H54 (cell line): Measurements from ENCODE around the gene IVL.

ENCODE experiments used
- DNase-seq: peaks from one replicate; pipeline ENCODE4 v3.0.0; 2011; ENCODE audit warnings: low spot score, mixed read lengths; ENCODE audit not compliant: insufficient read length
- FAIRE-seq: peaks from 3 replicates; lab custom pipeline; 2011; peaks lifted over from hg19 to GRCh38; lab: Jason Lieb, UNC
- POLR2A ChIP-seq: IDR thresholded peaks from 2 replicates; pipeline ENCODE4 v1.6.1; 2011; ENCODE audit warnings: low read depth, mild to moderate bottlenecking, low read length

Gene IVL

DNA sequence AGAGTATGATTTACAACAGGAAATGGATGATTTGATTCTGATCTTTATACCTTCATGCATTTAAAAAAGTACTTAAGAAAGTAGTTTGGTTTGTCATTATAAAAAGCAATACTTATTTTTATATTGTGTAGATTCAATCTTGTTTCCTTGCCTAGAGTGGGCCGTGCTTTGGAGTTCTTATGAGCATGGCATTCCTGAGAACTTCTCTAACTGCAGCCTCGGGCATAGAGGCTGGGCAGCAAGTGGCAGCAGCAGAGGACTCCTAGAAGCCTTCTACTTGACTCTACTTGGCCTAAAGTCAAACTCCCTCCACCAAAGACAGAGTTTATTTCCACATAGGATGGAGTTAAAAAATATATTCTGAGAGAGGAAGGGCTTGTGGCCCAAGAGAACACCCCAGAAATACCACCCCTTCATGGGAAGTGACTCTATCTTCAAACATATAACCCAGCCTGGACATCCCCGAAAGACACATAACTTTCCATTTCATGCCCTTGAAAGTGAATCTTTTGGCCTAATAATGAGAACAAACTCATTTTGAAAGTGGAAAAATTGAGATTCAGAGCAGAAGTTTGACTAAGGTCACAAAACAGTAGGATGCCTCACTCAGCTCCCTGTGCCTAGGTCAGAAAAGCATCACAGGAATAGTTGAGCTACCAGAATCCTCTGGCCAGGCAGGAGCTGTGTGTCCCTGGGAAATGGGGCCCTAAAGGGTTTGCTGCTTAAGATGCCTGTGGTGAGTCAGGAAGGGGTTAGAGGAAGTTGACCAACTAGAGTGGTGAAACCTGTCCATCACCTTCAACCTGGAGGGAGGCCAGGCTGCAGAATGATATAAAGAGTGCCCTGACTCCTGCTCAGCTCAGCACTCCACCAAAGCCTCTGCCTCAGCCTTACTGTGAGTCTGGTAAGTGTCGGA lies at the start of gene IVL:
Gene IVL, plus strand, starts transcription at position 861 of the 916 bp plus-strand sequence. CDS start 1,252 bp downstream, outside the sequence.
- no peak for FAIRE-seq

GRCh38 chr1:152859696-152860095 lies 48.6 kb upstream of the IVL start, which contains the start of gene LCE7A:
Gene LCE7A (plus strand): TSS chr1:152859996. CDS start chr1:152860698, 702 bp downstream.
- no peak for TF ChIP-seq POLR2A
- FAIRE-seq (no peak), DNase-seq (no peak)

More for the DNA sequence above, at the start of gene IVL:
- DNase-seq: no peak
- TF ChIP-seq POLR2A: no peak

GRCh38 chr1:152860129-152860528 lies 48.2 kb upstream of the IVL start:
- no peak for TF ChIP-seq POLR2A
- FAIRE-seq: no peak
- DNase-seq: no peak

DNA sequence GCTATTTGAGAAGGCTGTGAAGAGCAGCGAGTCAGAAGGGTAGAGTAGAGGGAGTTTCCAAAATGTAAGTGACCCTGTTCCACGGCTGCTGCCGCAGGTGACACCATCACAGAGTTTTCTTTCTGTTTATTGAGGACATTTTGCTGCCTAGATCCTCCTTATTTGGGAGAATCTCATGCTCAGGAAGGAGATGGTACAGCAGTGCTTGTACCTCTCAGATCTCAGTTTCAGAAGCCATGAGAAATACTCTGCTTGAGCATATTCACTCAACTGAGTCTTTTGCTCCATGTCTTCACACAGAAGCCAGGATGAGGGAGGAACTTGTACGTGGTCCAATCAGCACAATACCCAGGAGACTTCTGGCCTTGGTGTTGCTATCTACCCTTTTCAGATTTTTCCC lies 47.0 kb upstream of the IVL start:
- FAIRE-seq (no peak), DNase-seq (no peak)
- no peak for TF ChIP-seq POLR2A

DNA sequence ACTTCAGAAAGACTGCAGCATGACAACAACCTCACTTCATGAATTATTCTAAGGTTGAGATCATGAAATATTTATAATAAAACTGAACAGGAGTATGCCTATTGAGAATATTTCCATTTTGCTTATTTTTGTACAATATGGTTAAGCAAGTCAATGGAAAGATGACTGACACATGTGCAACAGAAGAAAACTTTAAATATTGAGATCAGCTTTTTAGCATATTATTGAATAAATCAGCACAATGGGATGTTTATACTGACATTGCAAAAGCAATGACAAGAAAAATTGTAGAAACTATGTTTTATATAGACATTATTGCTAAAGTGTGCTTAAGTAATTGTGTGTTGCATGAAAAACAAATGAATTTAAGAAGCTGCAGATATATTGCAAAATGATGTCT lies 43.9 kb upstream of the IVL start:
- DNase-seq (no peak), FAIRE-seq (no peak)
- TF ChIP-seq POLR2A: no peak

DNA sequence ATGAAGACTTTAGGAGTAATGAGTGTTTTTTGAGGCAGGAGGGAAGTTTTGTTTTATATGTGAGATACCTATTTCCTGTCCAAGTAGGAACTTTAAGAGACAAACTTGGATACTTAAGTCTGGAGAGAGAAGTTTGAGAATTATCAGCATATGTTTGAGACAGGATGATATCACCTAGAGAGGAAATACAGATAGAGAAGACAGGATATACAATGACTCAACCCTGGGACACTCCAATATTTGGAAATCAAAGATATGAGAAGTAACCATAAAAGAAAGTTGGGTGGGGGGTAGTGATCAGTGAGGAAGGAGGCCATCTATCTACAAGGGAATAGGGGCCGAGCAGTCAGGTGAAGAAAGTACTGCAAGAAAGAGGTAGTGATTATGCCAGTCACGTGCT lies 42.0 kb upstream of the IVL start:
- FAIRE-seq: no peak
- no peak for TF ChIP-seq POLR2A
- DNase-seq: no peak

DNA sequence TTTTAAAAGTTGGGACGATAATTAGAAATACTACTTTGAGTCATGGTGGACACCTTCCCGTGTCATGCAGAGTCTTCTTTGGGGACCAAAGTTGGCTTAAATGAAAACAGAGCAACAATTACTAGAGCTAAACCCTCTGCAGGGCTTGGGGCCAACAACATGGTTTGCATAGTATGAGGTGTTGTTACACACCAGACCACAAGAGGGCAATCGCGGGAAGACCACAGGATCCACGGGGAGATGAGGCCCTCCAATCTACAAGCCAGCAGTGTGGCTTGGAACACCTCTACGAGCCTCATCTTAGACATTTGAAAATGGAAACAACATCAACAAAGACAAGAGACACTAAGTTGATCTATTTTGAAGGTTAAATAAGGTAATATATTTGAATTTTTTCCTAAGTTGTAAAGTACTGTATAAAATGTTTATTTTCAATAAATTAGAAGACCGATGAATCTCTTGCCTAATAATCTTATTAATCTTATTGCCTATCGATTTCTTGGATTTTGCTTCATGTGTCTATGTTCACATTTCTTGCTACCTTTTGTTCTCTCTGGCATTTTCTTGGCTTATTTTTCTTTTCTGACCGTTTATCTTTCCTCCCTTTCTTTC lies 38.4 kb upstream of the IVL start:
- FAIRE-seq: peak; percentile 33
- TF ChIP-seq POLR2A: no peak
- peak; percentile 57 for DNase-seq

DNA sequence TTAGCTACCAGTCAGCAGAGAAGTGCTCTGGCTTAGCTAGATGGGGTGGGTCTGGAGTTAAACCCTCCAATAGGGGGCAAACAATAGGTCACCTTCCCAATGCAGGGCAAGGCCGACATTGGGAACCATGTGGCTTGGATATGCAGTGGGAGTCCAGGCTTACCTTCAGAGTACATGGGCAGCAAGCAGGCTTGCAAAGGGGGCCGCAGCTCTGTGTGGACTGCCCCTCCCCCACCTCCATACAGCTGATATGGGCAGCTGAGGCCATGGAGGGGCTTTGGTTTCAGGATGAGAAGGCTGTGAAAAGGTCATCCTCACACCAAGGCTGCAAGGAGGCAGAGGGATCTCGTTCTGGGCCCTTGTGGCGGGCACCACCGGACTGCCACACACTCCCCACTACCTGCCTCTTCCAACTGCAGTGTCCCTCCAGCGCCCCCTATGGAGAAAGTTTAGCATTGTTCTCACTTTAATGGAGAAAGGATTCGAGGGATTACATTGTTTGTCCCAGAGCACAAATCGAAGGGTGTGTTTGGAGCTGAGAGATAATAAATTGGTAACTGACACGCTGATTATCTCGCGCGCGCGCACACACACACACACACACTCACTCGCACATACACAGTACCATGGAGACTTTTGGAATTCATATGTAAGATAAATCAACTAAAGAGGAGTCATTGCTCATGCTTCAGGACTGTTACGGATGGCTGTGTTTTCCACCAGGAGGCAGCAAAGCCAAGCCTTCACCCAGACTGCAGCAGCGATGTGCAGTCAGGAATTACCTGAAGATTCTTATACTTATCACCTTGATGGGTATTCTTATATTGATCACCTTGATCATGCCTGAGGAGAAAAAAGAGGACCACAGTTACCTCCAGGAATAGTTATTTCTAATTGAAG lies 37.3 kb upstream of the IVL start:
- no peak for FAIRE-seq
- peak; percentile 14 for DNase-seq
- TF ChIP-seq POLR2A: no peak

DNA sequence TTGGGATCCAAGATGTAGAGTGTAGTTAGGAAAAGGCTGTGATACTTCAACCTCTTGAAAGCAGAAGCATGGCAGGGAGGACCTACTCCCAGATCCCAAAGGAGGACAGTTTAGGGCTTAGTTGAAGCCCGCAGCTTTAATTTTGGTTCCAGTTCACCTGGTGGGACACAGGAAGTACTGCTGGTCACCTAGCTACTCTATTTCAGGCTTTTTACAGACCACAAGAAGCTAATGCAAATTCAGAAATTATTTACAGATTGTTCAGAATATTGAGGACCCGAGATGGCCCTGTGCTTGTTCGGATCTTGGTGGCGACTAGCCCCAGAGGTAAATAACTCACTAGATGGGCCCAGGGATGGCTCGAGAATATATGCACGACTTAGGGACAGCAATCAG lies 36.6 kb upstream of the IVL start:
- no peak for DNase-seq
- TF ChIP-seq POLR2A: no peak

GRCh38 chr1:152873495-152873894 lies 34.9 kb upstream of the IVL start:
- DNase-seq: no peak
- no peak for TF ChIP-seq POLR2A
- no peak for FAIRE-seq

More for the DNA sequence above, 36.6 kb upstream of the IVL start:
- FAIRE-seq: no peak

- FAIRE-seq (no peak), DNase-seq (no peak)
- no peak for TF ChIP-seq POLR2A
These were observed 31.5 kb upstream of the IVL start for GRCh38 chr1:152876827-152877226.

GRCh38 chr1:152878042-152878441 lies 30.3 kb upstream of the IVL start, which contains the start of gene SMCP:
Gene SMCP (plus strand): TSS chr1:152878322. CDS start chr1:152884423, 6,101 bp downstream.
- FAIRE-seq (no peak), DNase-seq (no peak)
- TF ChIP-seq POLR2A: no peak

- DNase-seq (no peak), FAIRE-seq (no peak)
- TF ChIP-seq POLR2A: no peak
These were observed 28.7 kb upstream of the IVL start for GRCh38 chr1:152879559-152880198.
